SK-N-DZ (cell line): ENCODE results near the gene LYL1.

Experiments used
- DNase-seq: peaks from one replicate; pipeline ENCODE4 v3.0.0-alpha.2; 2015; ENCODE audit warnings: low spot score

Gene LYL1

GRCh38 chr19:13076320-13076719, 26.3 kb downstream of the LYL1 start:
- no peak for DNase-seq

GRCh38 chr19:13074378-13074777, 28.3 kb downstream of the LYL1 start:
- no peak for DNase-seq

- DNase-seq = no peak
Measured at GRCh38 chr19:13073263-13073662, 29.4 kb downstream of the LYL1 start.

GRCh38 chr19:13072188-13072908, 30.3 kb downstream of the LYL1 start:
- no peak for DNase-seq

- DNase-seq = no peak
Measured at GRCh38 chr19:13071444-13072187, 31.0 kb downstream of the LYL1 start.

GRCh38 chr19:13070425-13071140, 32.1 kb downstream of the LYL1 start:
- DNase-seq = no peak

- no peak for DNase-seq
Measured at GRCh38 chr19:13069415-13070359, 33.0 kb downstream of the LYL1 start.

- DNase-seq = no peak
Measured at GRCh38 chr19:13068085-13068846, 34.4 kb downstream of the LYL1 start.

GRCh38 chr19:13066933-13067807, 35.5 kb downstream of the LYL1 start:
- no peak for DNase-seq

GRCh38 chr19:13066226-13066625, 36.4 kb downstream of the LYL1 start:
- no peak for DNase-seq

GRCh38 chr19:13064092-13064489, 38.6 kb downstream of the LYL1 start:
- DNase-seq = no peak

GRCh38 chr19:13063461-13064091, 39.1 kb downstream of the LYL1 start:
- DNase-seq = no peak

GRCh38 chr19:13062317-13062716, 40.3 kb downstream of the LYL1 start:
- DNase-seq = no peak

GRCh38 chr19:13060964-13061927, 41.4 kb downstream of the LYL1 start:
- DNase-seq = peak; percentile 62

- DNase-seq = no peak
Measured at GRCh38 chr19:13060233-13060963, 42.3 kb downstream of the LYL1 start.

- no peak for DNase-seq
Measured at GRCh38 chr19:13058951-13059660, 43.6 kb downstream of the LYL1 start.

- DNase-seq = no peak
Measured at GRCh38 chr19:13057744-13058143, 44.9 kb downstream of the LYL1 start.
